Mesodermal cell (in vitro differentiated cells): ENCODE results near the gene BMPR2.
"Not testable (repeated sequence)": the region's sequence is repeated elsewhere in the genome, so short reads cannot be mapped to it uniquely, and the experiment has no call there.

ENCODE experiments used
- H3K27ac ChIP-seq: 2 replicates; pipeline ENCODE4 v1.7.0; 2013; ENCODE audit warnings: mild to moderate bottlenecking, low read depth, low read length, moderate library complexity; ENCODE audit not compliant: severe bottlenecking
- H3K36me3 ChIP-seq: 2 replicates; pipeline ENCODE4 v1.7.1; 2013; ENCODE audit warnings: mild to moderate bottlenecking, low read length, moderate library complexity; ENCODE audit not compliant: control insufficient read depth, insufficient read depth
- H3K4me1 ChIP-seq: one replicate; pipeline ENCODE4 v1.7.1; 2013; ENCODE audit warnings: mild to moderate bottlenecking, low read length; ENCODE audit not compliant: insufficient read depth, control insufficient read depth, poor library complexity, severe bottlenecking
- H3K4me3 ChIP-seq: 2 replicates; pipeline ENCODE4 v1.7.0; 2013; ENCODE audit warnings: low read length, control low read depth, mild to moderate bottlenecking; ENCODE audit not compliant: insufficient read depth, poor library complexity, severe bottlenecking; ENCODE audit errors: extremely low read depth
- H3K9me3 ChIP-seq: 2 replicates; pipeline ENCODE4 v1.7.1; 2013; ENCODE audit warnings: mild to moderate bottlenecking, low read length, moderate library complexity; ENCODE audit not compliant: control insufficient read depth
- WGBS, 2 experiments: methylation state at CpG; one replicate each; pipeline ENCODE4 v1.1.5; 2013; ENCODE audit warnings: missing lambda C conversion rate in 2 of 2; ENCODE audit not compliant: insufficient coverage in 2 of 2; 5-methylcytosine and 5-hydroxymethylcytosine counted together

BMPR2 gene

DNA sequence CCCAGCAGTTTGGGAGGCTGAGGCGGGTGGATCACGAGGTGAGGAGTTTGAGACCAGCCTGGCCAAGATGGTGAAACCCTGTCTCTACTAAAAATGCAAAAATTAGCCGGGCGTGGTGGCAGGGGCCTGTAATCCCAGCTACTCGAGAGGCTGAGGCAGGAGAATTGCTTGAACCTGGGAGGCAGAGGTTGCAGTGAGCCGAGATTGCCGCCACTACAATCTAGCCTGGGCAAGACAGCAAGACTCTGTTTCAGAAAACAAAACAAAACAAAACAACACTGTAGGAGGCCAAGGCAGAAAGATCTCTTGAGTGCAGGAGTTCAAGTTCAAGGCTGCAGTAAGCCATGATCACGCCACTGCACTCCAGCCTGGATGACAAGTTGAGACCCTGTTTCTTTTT is 17.2 kb upstream of the BMPR2 start:
- WGBS, 2 experiments: 92 to 96% methylated on average over 6 to 8 of the region's 8 CpGs
- not testable (repeated sequence) for H3K4me3 ChIP-seq

DNA sequence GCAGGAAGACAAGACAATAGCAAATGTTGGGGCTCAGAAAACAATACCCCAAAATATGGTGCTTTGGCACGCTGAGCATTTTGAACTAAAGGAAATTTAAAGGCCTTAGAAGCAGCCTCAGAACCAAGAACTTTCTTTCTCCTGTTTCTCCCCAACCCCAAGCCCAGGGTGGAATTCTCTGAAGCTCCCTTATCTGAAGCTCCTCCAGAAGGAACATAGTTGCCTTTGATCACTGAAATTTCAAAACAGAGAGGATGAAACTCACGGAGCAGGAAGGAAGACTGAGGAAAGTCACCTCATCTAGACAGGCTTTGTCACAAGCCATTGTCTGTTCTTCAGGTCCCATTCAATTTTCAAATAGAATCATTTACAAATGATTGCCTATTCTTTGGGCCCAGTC is 15.5 kb upstream of the BMPR2 start:
- Histone ChIP-seq H3K9me3 (no peaks in the 10 kb centered on the region), H3K4me1 (peaks cover 4% of the 10 kb centered on the region), H3K27ac (no peak overlapping the region), H3K4me3 (no peak overlapping the region), H3K36me3 (no peaks in the 10 kb centered on the region)
- 90 to 100% methylated on average over 1 to 2 of the region's 2 CpGs for WGBS, 2 experiments

More for the DNA sequence above, 17.2 kb upstream of the BMPR2 start:
- not testable (repeated sequence) for H3K9me3 ChIP-seq, H3K27ac ChIP-seq, H3K36me3 ChIP-seq, H3K4me1 ChIP-seq

DNA sequence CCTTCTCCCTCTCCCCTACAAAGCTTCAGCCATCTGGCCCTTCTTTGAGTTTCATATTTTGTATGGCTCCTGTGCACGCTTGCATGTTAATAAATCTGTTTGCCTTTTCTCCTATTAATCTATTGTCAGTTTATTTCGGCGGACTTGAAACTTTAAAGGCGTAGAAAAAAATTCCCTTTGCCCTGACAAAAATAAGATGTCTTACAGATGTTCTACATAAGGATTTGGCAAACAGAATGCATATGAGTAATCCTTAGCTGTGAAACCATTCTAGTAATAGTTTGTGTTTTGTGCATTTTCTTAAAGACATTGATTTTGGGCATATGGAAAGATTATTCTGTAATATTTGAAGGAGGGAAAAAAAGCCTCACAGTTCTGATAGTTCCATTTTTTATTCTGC is 15.0 kb upstream of the BMPR2 start:
- Histone ChIP-seq H3K4me3 (no peak overlapping the region), H3K9me3 (no peaks in the 10 kb centered on the region), H3K27ac (no peak overlapping the region), H3K36me3 (no peaks in the 10 kb centered on the region), H3K4me1 (peaks cover 4% of the 10 kb centered on the region)
- whole genome bisulfite sequencing, 2 experiments: 100% methylated on average over 1 of the region's 4 CpGs

DNA sequence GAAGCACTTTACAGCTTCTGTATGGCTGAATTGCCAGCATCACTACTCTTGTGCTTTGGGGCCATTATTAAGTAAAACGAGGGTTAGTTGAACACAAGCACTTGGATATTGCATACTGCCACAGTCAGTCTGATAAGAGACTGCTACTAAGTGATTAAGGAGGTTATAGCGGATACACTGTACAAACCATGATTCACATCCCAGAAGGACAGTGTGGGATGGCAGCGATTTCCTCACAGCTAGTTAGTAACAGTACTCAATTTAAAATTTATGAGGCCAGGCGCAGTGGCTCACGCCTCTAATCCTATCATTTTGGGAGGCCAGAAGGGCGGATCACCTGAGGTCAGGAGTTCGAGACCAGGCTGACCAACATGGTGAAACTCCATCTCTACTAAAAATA is 2.6 kb upstream of the BMPR2 start:
- no peaks in the 10 kb centered on the region for H3K36me3 ChIP-seq
- peak overlapping the region; percentile 30 for H3K27ac ChIP-seq
- 89 to 95% methylated on average over 4 to 6 of the region's 7 CpGs for WGBS, 2 experiments
- H3K9me3 ChIP-seq: no peaks in the 10 kb centered on the region
- H3K4me3 ChIP-seq: no peak overlapping the region
- peaks cover 6% of the 10 kb centered on the region for H3K4me1 ChIP-seq

DNA sequence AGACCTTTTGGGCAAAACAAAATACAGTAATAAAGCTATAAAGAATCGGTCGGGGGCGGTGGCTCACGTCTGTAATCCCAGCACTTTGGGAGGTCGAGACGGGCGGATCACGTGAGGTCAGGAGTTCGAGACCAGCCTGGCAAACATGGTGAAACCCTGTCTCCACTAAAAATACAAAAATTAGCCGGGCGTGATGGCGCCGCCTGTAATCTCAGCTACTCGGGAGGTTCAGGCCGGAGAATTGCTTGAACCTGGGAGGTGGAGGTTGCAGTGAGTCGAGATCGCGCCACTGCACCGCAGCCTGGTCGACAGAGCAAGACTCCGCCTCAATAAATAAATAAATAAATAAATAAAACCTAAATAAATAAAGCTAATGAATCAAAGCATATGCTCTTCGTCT is 1.7 kb upstream of the BMPR2 start:
- not testable (repeated sequence) for H3K9me3 ChIP-seq, H3K36me3 ChIP-seq, H3K4me1 ChIP-seq
- 79 to 88% methylated on average over 9 to 10 of the region's 22 CpGs for WGBS, 2 experiments
- Histone ChIP-seq H3K4me3 (peak overlapping the region; percentile 87), H3K27ac (peak overlapping the region; percentile 100)

DNA sequence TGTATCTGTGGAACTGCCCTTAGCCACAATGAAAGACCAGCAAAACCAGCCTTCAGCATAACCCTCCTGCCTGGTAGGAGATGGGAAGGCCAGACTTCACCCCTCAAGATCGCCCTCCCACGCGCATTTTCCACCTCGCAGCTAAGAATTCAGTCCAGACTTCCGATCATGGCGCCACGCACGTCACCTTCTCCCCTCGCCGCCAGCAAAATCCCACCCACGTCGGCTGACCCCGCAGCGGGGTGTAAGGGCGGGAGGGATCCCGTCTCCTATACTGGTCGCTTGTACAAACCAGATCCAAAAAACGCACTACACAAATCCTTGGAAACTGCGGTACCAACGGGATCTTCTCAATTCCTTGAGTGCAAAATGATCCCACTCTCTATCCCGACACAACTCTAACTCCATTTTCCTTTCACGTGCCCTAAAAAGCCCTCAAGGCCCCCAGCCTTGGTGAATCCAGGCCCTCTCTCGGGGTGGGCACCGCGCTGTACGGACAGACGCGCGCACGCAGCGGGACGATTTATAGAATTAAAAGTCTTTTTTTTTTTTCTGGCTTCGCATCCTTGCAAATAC is 1.0 kb upstream of the BMPR2 start:
- peak overlapping the region; percentile 87 for H3K4me3 ChIP-seq
- no peaks in the 10 kb centered on the region for H3K9me3 ChIP-seq
- H3K4me1 ChIP-seq: peaks cover 6% of the 10 kb centered on the region
- peaks cover 6% of the 10 kb centered on the region for H3K36me3 ChIP-seq
- 0% methylated on average over 21 to 22 of the region's 33 CpGs for WGBS, 2 experiments
- peak overlapping the region; percentile 100 for H3K27ac ChIP-seq

DNA sequence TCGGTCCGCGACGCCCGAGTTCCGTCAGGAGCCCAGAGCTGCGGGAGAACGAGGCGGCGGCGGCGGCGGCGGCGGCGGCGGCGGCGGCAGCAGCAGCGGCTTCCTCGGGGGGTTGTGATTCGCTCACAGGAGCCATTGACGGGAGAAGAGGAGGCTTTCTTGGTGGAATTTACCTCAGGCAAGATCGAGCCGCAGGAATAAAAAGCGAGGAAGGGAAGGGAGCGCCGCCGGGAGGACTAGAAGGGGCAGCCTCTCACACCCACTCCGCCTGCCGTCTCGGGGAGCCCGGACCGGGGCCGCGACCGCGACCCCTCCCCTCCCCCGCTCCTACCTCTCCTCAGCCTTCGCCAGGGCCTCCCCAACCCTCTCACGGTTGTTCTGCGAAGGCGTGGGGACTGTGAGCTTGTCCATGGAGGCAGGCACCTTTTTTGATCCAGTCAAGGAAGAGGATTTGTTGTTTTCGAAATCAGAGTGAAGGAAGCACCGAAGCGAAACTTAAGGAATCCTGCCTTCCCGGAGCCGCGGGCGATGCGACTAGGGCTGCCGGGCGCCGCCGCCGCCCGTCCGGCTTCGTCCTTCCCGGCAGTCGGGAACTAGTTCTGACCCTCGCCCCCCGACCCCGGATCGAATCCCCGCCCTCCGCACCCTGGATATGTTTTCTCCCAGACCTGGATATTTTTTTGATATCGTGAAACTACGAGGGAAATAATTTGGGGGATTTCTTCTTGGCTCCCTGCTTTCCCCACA is 506 bp downstream of the BMPR2 start:
- H3K4me3 ChIP-seq: peak overlapping the region; percentile 87
- H3K9me3 ChIP-seq: no peaks in the 10 kb centered on the region
- peak overlapping the region; percentile 100 for H3K27ac ChIP-seq
- peaks cover 6% of the 10 kb centered on the region for H3K4me1 ChIP-seq
- H3K36me3 ChIP-seq: peaks cover 15% of the 10 kb centered on the region
- WGBS, 2 experiments: 0 to 1% methylated on average over 25 to 31 of the region's 69 CpGs

DNA sequence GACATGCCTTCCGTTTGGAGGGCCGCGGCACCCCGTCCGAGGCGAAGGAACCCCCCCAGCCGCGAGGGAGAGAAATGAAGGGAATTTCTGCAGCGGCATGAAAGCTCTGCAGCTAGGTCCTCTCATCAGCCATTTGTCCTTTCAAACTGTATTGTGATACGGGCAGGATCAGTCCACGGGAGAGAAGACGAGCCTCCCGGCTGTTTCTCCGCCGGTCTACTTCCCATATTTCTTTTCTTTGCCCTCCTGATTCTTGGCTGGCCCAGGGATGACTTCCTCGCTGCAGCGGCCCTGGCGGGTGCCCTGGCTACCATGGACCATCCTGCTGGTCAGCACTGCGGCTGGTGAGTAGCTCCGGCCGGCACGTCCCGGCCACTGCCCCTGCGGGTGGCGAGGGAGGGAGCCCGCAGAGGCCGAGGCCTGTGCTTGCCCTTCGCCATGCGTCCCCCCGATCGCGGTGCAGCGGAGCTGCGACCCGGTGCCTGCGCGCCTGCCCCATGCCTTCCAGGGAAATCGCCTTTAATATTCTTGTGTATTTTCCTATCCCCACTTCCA is 1.2 kb downstream of the BMPR2 start:
- 0% methylated on average over 18 to 27 of the region's 38 CpGs for WGBS, 2 experiments
- Histone ChIP-seq H3K4me1 (peaks cover 6% of the 10 kb centered on the region), H3K4me3 (peak overlapping the region; percentile 87), H3K36me3 (peaks cover 21% of the 10 kb centered on the region), H3K27ac (peak overlapping the region; percentile 100), H3K9me3 (no peaks in the 10 kb centered on the region)

DNA sequence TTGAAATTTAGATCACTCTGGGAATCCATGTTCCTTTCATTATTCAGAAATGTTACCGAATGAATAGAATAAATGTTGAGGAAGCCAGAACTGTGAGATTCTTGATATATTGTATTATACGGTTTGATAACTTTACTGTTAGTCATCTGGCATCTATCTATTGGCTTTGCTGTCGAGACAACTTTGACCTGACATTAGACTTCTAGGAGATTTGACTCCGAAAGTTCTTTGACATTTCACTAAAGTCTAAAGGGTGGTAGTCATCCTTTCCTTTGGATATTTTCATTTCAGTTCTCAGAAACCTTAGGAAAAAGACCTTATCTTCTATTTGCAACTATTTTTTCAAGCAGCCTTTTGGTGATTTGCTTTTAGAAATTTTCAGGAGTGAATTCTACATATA is 1.9 kb downstream of the BMPR2 start:
- H3K4me1 ChIP-seq: peaks cover 6% of the 10 kb centered on the region
- H3K27ac ChIP-seq: no peak overlapping the region

DNA sequence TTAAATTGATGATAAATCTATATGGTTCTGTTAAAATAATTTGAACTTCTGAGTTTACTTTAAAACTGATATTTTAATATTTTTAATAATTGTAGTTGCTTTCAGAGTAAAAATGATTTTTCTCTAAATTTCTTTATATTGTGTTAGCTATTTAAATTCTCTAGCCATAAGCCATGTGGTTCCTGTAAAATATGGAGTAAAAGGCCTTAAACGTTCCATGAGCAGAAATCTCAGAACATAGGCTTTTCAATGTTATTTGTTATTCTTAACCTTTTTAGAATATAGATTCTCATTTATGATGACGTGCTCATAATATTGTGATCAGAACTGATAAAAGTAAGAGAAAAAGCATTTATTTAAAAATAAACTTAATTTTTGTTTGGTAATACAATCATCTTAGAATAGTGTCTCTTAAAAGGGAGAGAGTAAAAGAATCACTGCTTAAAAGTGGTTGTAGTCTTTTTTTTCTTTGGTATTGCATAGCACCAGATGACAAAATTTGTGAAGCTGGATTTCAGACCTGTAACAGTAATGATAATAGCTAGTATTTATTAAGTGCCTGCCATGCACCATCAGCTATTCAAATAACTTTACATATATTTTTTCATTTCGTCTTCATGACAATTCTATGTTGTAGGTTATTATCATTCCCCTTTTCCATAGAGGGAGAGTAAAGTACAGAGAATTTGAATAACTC is 2.7 kb downstream of the BMPR2 start:
- H3K4me1 ChIP-seq: peaks cover 6% of the 10 kb centered on the region
- H3K4me3 ChIP-seq: peak overlapping the region; percentile 87
- no CpG with 5 or more reads among the region's 3 CpGs for WGBS, 2 experiments
- H3K9me3 ChIP-seq: no peaks in the 10 kb centered on the region
- no peak overlapping the region for H3K27ac ChIP-seq
- peaks cover 31% of the 10 kb centered on the region for H3K36me3 ChIP-seq

More for the DNA sequence above, 1.9 kb downstream of the BMPR2 start:
- peaks cover 25% of the 10 kb centered on the region for H3K36me3 ChIP-seq
- no peaks in the 10 kb centered on the region for H3K9me3 ChIP-seq
- 0 to 10% methylated on average over 2 to 3 of the region's 4 CpGs for WGBS, 2 experiments
- H3K4me3 ChIP-seq: peak overlapping the region; percentile 87
